ENCODE data around the gene GARRE1.

The GARRE1 gene

DNA sequence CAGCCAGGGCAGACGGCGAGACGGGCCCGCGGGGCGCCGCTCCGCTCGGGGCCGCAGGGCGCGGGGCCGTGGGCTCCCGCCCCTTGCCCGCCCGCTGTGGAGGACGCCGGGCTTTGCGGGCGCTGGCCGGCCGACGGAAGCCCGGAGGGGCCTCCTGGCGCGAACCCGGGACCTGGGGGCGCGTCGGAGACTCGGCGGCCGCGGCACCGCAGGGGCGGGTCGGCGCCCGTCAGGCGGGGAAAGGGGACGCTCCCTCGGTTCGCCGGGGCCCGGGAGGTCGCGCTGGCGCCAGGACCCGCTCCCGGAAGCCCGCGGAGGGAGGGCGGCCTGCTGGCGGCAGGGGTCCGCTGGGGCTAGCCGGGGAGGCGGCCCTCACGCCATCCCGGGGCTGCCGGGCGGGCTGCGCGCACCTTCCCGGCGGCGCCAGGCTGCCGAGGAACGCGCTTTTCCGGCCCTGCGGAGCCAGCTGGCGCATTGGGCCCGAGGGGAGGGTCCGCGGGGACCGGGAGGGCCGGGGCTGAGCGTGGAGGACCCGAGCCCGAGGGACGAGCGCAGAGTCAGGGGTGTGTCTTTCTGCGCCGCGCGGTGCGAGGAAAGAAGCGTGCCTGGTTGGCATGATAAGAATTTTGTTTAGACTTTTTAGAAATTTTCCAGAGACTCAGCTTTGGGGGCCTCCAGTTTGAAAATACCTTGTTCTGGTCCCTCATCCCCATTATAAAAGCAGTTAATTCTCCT lies 511 bp downstream of the GARRE1 start:
- peak; percentile 41 for DNase-seq
- Histone ChIP-seq H3K27me3 (ENCODE audit: insufficient read depth, low read depth, severe bottlenecking) (no peaks in the 10 kb centered on the region), H3K27ac (peak overlapping the region; percentile 89), H3K9me3 (ENCODE audit: severe bottlenecking) (no peaks in the 10 kb centered on the region), H3K4me3 (ENCODE audit: low read depth, low read length) (peak overlapping the region; percentile 85), H3K36me3 (no peaks in the 10 kb centered on the region; the same call in none of the 2 replicates)
- TF ChIP-seq, protein P1, sequence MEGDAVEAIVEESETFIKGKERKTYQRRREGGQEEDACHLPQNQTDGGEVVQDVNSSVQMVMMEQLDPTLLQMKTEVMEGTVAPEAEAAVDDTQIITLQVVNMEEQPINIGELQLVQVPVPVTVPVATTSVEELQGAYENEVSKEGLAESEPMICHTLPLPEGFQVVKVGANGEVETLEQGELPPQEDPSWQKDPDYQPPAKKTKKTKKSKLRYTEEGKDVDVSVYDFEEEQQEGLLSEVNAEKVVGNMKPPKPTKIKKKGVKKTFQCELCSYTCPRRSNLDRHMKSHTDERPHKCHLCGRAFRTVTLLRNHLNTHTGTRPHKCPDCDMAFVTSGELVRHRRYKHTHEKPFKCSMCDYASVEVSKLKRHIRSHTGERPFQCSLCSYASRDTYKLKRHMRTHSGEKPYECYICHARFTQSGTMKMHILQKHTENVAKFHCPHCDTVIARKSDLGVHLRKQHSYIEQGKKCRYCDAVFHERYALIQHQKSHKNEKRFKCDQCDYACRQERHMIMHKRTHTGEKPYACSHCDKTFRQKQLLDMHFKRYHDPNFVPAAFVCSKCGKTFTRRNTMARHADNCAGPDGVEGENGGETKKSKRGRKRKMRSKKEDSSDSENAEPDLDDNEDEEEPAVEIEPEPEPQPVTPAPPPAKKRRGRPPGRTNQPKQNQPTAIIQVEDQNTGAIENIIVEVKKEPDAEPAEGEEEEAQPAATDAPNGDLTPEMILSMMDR (IDR thresholded peaks at IDR 0.05; ENCODE audit: low read depth, low read length), result no peak

DNA sequence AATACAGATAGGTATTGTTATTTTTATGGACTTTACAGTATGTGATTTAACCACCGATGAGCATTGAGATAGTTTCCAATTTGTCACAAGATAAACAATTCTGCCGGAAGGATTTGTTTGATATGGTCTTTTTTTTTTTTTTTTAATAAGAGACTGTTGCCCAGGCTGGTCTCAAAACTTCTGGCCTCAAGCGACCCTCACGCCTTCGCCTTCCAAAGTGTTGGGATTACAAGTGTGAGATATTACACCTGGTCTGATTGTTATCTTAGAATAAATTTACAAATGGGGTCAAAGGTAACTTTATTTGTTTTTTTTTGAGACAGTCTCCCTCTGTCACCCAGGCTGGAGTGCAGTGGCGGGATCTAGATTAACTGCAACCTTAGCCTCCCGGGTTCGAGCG lies 1.2 kb downstream of the GARRE1 start:
- no peaks in the 10 kb centered on the region for H3K27me3 ChIP-seq (ENCODE audit: insufficient read depth, low read depth, severe bottlenecking)
- TF ChIP-seq, protein P1 (IDR thresholded peaks at IDR 0.05; ENCODE audit: low read depth, low read length), result no peak
- H3K36me3 ChIP-seq, result no peaks in the 10 kb centered on the region; the same call in none of the 2 replicates
- H3K9me3 ChIP-seq (ENCODE audit: severe bottlenecking), result no peaks in the 10 kb centered on the region
- no peak overlapping the region; the same call in 1 of the 2 replicates for H3K27ac ChIP-seq
- H3K4me3 ChIP-seq (ENCODE audit: low read depth, low read length), result peak overlapping the region; percentile 85
- no peak for DNase-seq

DNA sequence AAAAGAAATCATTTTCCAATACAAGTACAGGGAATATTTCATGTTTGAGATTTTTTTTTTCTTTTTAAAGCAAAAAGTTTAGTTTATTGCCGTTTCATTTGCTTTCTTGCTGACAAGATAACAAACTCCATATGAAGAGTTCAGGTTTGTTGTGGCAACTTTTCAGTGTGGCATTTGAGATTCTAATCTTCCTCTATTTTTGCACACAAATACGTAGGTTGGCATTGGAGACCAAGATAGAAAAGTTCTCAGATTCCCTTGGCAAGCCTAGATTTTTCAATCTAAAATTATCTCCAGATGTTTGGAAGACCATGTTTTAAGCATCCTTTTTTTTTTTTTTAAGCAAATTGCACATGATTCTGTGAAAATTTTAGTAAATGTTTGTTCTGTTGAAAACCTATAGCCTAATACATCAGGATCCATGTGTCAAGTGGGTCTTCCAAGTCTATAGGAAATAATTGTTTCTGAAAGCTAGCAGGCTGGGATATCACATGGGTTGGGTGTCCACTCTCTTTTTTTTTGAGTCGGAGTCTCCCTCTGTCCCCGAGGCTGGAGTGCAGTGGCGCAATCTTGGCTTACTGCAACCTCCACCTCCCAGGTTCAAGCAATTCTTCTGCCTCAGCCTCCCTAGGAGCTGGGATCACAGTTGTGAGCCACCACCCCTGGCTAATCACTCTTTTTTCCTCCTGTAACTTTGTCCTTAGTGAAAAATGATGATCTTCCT lies 2.6 kb downstream of the GARRE1 start:
- Histone ChIP-seq H3K4me3 (ENCODE audit: low read depth, low read length) (no peak overlapping the region), H3K27ac (no peak overlapping the region), H3K9me3 (ENCODE audit: severe bottlenecking) (no peaks in the 10 kb centered on the region), H3K27me3 (ENCODE audit: insufficient read depth, low read depth, severe bottlenecking) (no peaks in the 10 kb centered on the region), H3K36me3 (no peaks in the 10 kb centered on the region; the same call in none of the 2 replicates)
- no peak for DNase-seq
- TF ChIP-seq, protein P1 (IDR thresholded peaks at IDR 0.05; ENCODE audit: low read depth, low read length), result no peak

DNA sequence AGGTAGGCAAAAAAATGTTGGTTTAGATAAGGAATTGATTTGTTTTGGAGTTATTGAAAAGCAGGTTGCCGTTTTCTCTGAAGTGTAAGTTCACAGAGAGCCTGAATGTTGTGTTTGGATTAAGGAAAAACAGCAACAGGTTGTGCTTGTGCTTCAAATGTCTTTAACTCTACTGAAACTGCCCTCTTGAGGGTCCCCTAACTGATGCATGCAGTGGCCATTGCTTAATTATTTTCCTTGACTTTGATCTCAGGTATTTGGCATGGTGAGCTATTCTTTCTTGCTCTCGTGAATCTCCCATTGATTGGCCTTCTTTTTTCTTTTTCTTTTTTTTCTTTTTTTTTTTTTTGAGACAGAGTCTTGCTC lies 3.2 kb downstream of the GARRE1 start:
- Histone ChIP-seq H3K9me3 (ENCODE audit: severe bottlenecking) (no peaks in the 10 kb centered on the region), H3K27me3 (ENCODE audit: insufficient read depth, low read depth, severe bottlenecking) (no peaks in the 10 kb centered on the region), H3K4me3 (ENCODE audit: low read depth, low read length) (no peak overlapping the region), H3K27ac (no peak overlapping the region), H3K36me3 (no peaks in the 10 kb centered on the region; the same call in none of the 2 replicates)
- TF ChIP-seq, protein P1 (IDR thresholded peaks at IDR 0.05; ENCODE audit: low read depth, low read length), result no peak
- DNase-seq, result no peak

DNA sequence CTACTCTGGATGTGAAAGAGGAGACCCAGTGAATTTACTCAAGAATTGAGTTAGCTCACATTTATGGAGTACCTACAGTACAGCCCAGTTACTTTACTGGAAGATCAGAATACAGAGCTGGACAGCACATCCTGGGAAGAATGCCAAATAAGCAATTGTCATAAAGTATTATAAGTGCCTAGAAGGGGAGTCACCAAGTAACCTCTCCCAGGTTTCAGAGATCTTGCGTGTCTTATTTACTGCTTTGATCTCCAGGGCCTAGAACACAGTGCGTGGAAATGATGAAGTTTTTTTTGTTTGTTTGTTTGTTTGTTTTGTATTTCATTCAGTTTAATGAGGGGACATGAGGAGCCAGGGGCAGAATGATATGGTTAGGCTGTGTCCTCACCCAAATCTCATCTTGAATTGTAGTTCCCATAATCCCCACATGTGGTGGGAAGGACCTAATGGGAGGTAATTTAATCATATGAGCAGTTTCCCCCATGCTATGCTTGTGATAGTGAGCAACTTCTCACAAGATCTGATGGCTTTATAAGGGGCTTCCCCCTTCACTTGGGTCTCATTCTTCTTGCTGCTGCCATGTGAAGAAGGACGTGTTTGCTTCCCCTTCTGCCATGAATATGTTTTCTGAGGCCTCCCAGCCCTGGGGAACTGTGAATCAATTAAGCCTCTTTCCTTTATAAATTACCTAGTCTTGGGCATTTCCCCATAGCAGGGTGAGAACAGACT lies 5.2 kb downstream of the GARRE1 start:
- no peaks in the 10 kb centered on the region for H3K9me3 ChIP-seq (ENCODE audit: severe bottlenecking)
- no peak for DNase-seq
- TF ChIP-seq, protein P1 (IDR thresholded peaks at IDR 0.05; ENCODE audit: low read depth, low read length), result no peak
- no peak overlapping the region for H3K4me3 ChIP-seq (ENCODE audit: low read depth, low read length)
- H3K36me3 ChIP-seq, result no peaks in the 10 kb centered on the region; the same call in 1 of the 2 replicates
- no peak overlapping the region for H3K27ac ChIP-seq
- no peaks in the 10 kb centered on the region for H3K27me3 ChIP-seq (ENCODE audit: insufficient read depth, low read depth, severe bottlenecking)
